Stimulated activated CD8-positive, alpha-beta memory T cell treated with anti-CD3 and anti-CD28 coated beads, Interleukin-15, amount 100 ng/mL, for 48 hours (primary cell): Measurements from ENCODE around the gene PRF1.
"Not testable (repeated sequence)": the region's sequence is repeated elsewhere in the genome, so short reads cannot be mapped to it uniquely, and the experiment has no call there.

Experiments used
- DNase-seq, 2 donors: peaks; one replicate each; pipeline ENCODE4 v3.0.0-alpha.2; 2020; ENCODE audit warnings: low read depth in 2 of 2

PRF1 gene

DNA sequence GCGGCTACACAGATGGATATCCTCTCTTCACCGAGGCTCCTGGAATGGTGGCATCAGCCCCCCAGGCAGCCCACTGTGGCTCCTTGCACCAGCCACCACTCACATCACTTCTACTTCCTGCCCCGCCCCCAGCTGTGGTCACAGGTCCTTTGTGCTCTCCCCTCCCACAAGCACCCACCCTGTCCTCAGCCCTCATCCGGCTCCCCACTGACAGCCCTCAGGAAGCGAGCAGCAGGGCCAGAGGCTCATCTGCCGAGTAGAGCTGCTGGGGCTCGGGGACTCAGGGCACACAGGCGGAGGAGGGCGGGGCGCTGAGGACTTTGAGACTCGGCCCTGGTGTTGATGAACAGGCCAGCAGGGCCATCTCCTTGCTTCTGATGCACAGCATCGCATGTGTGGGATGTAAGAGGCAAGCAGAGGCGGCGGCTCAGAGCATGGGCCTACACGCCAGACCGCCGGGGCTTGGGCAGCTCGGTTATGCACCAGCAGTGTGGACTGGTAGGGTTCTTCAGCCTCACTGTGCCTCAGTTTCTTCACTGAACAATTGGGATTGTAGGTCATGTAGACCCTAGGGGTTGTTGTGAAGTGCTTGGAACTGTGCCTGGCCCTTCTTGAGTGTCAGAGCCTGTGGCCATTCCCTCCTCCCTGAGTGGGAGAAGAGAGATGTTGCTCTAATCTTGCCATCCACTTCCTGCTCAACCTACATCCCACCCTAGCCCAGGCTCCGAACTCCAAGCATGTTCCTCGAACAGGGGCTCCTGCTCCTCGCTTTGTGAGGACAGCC lies at the start of gene PRF1:
TSS of gene PRF1 (minus strand) at position 77 of the 784 bp plus-strand sequence. CDS start 1,839 bp downstream, outside the sequence.
- DNase-seq: peak; percentile 81 to 89

DNA sequence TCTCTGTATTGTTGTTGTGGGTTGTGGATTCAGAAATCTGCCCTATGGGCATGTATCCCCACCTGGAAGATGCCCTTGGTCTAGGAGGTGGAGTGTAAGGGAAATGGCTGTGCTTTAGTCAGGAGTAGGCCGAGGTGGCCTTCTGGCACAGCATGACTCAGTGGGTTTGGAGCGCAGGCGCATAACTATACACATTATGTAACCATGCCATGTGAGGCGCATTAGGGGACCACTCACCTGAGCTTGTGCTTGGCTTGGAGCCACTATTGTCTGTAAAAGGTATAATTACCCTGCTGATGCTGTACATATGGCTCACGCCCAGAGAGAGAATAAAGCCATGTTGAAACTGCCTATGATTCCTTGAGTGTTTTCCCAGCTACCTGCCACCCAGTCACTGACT lies 49.1 kb upstream of the PRF1 start:
- DNase-seq: no peak

DNA sequence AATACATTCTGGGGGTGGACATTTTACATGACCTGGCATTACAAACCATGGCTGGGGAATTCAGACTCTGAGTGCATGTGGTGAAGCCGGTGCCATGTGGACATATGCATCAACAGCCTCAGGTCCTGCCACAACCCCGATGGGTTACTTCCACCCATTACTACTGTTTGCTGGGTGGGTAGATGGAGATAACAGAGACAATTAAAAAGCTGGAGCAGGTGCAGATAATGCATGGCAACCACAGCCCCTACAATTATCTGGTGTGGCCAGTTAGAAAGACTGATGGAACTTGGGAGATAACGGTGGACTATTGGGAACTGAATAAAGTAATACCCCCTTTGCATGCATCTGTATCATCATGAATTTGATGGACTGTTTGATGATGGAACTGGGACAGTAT lies 48.2 kb upstream of the PRF1 start:
- DNase-seq: no peak

DNA sequence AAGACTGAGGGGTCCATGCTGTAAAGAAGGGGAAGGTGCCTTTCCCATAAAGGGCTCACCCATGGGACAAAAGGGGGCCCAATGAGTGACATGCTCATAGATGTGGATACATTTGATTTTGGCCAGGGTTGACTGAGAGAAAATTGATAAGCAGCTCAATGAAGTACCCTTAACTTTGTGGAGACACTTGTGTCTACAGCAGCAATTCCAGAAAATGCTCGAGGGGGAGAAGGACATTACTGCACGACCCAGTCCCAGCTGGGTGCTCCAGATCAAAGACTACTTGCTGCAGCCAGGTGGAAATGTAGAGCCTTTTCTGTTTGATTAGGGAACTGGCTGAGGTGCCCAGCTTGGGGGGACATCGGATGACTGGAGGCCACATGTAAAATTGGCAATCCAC lies 47.6 kb upstream of the PRF1 start:
- DNase-seq: no peak

DNA sequence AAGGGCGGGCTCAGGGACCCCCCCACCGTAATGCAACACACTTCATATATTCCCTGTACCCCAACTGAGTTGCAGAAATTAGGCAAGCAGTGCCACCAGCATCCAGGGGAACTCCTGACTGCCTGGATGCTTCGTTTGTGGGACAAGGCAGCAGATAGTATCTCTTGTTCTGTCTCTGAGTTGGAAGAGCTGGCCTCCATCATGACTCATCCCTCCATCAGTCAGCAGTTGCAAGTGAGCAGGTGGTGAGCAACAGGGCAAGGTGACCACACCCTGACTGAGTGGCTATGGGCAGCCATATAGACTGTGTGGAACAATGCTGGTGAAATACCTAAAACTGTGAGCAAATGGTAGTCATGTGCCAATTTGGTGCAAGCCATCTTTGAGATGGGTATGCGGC lies 47.0 kb upstream of the PRF1 start:
- DNase-seq: no peak

DNA sequence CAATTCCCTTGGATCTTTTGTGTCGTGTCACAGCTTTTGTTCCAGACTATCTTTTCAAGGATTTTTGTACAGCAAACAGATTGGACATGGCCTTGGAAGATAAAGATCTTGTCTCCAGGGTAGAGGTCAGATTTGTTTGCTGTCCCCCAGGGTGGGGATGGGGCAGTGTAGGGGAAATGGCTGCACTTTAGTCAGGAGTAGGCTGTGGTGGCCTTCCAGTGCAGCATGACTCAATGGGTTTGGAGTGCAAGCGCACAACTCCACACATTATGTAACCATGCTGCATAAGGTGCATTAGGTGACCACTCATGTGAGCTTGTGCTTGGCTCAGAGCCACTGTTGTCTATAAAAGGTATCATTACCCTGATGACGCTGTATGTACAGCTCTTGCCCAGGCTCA lies 45.9 kb upstream of the PRF1 start:
- no peak for DNase-seq

DNA sequence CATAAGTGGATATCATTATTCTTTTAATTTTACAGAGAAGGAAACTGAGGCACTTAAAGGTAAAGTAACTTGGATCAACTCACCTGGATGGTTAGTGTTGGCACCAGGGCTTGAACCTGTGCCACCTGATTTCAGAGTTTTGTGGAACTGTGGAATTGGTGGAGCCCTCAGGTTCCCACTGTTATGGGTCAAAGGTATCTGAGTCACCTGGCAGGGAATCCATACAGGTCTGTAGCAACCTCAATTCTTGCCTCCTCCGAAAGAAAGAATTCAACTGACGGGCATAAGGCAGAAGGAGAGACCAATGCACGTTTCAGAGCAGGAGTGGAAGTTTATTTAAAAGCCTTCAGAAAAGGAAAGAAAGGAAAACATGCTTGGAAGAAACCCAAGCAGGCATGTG lies 44.5 kb upstream of the PRF1 start:
- DNase-seq: no peak

DNA sequence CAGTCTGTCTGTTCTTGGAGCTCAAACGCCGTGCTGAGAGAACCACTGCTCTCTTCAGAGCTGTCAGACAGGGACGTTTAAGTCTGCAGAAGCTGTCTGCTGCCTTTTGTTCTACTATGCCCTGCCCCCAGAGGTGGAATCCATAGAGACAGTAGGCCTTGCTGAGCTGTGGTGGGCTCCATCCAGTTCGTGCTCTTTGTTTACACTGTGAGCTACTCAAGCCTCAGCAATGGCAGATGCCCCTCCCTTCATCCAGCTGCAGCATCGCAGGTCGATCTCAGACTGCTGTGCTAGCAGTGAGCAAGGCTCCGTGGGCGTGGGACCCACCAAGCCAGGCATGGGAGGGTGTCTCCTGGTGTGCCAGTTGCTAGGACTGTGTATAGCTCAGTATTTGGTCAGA lies 42.4 kb upstream of the PRF1 start:
- not testable (repeated sequence) for DNase-seq

DNA sequence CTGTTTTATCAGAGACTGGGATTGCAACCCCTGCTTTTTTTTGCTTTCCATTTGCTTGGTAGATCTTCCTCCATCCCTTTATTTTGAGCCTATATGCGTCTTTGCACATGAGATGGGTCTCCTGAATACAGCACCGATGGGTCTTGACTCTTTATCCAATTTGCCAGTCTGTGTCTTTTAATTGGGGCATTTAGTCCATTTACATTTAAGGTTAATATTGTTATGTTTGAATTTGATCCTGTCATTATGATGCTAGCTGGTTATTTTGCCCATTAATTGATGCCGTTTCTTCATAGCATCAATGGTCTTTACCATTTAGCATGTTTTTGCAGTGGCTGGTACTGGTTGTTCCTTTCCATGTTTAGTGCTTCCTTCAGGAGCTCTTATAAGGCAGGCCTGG lies 40.7 kb upstream of the PRF1 start:
- not testable (repeated sequence) for DNase-seq

DNA sequence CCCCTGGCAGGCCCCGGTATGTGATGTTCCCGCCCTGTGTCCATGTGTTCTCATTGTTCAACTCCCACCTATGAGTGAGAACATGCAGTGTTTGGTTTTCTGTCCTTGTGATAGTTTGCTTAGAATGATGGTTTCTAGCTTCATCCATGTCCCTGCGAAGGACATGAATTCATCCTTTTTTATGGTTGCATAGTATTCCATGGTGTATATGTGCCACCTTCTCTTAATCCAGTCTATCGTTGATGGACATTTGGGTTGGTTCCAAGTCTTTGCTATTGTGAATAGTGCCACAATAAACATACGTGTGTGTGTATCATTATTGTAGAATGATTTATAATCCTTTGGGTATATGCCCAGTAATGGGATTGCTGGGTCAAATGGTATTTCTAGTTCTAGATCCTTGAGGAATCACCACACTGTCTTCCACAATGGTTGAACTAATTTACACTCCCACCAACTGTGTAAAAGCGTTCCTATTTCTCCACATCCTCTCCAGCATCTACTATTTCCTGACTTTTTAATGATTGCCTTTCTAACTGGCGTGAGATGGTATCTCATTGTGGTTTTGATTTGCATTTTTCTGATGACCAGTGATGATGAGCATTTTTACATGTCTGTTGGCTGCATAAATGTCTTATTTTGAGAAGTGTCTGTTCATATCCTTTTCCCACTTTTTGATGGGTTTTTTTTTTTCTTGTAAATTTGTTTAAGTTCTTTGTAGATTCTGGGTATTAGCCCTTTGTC lies 37.3 kb upstream of the PRF1 start:
- DNase-seq: not testable (repeated sequence)

DNA sequence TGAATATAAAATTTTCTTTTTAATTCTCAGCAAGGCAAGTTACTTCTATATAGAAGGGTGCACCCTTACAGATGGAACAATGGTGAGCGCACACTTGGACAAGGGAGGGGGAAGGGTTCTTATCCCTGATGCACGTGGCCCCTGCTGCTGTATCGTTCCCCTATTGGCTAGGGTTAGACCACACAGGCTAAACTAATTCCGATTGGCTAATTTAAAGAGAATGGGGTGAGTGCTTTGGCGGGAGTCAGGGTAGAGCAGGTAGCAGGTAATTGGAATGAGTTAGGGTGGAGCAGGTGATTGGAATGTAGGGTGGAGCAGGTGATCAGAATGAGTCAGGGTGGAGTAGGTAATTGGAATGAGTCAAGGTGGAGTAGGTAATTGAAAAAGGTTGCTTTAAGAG lies 32.0 kb upstream of the PRF1 start:
- not testable (repeated sequence) for DNase-seq

DNA sequence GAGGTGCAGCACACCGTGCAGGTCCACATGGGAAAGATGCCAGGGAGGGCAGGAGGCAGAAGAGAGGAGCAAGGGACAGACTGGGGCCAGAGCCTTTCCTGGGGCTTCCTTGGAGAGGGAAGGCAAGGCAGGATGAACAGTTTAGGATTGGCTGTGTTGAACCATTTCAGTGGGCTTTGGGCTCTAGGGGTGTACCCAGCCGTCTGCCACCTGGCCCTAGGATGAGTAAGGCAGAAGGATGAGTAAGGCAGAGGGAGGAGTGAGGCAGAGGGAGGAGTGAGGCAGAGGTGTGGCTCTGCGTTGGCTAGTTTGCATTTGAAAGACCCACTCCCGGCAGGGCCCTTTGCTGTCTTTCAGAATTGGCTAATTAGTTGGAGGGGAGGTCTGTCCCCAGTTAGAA lies 31.5 kb upstream of the PRF1 start:
- DNase-seq: no peak

DNA sequence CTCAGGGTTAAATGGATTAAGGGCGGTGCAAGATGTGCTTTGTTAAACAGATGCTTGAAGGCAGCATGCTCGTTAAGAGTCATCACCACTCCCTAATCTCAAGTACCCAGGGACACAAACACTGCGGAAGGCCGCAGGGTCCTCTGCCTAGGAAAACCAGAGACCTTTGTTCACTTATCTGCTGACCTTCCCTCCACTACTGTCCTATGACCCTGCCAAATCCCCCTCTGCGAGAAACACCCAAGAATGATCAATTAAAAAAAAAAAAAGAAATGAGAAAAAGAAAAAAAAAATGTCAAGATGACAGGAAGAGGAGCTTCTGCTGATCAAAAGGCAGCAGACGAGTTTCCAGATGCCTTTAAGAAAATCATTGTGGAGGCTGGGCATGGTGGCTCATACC lies 29.2 kb upstream of the PRF1 start:
- DNase-seq: not testable (repeated sequence)

DNA sequence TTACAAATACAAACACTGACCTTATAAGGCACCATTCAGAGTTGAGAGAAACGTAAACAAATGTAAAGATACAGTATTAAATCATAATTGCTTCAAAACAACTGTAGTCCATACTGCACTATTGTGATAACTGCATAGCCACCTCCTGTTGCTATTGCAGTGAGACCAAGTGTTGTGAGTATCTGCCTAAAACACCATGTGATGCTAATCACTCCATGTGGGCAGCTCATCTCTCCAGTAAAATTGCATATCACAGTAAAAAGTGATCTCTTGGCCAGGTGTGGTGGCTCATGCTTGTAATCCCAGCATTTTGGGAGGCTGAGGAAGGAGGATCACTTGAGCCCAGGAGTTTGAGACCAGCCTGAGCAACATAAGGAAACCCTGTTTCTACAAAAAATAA lies 26.8 kb upstream of the PRF1 start:
- DNase-seq: no peak

DNA sequence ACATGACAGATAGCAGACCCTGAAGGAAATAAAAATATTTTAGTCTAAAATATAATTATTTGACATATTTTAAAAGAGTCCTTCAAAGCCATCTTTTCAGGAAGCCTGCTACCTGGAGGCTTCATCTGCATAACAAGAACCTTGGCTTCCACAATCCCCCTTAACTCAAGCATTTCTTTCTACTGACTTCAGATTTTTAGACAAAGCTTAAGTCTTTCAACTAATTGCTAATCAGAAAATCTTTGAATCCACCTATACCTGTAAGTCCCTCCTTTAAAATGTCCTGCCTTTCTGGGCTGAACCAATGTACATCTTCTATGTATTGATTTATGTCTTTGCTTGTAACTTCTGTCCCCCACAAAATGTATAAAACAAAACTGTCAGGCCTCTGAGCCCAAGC lies 23.5 kb upstream of the PRF1 start:
- DNase-seq: no peak

DNA sequence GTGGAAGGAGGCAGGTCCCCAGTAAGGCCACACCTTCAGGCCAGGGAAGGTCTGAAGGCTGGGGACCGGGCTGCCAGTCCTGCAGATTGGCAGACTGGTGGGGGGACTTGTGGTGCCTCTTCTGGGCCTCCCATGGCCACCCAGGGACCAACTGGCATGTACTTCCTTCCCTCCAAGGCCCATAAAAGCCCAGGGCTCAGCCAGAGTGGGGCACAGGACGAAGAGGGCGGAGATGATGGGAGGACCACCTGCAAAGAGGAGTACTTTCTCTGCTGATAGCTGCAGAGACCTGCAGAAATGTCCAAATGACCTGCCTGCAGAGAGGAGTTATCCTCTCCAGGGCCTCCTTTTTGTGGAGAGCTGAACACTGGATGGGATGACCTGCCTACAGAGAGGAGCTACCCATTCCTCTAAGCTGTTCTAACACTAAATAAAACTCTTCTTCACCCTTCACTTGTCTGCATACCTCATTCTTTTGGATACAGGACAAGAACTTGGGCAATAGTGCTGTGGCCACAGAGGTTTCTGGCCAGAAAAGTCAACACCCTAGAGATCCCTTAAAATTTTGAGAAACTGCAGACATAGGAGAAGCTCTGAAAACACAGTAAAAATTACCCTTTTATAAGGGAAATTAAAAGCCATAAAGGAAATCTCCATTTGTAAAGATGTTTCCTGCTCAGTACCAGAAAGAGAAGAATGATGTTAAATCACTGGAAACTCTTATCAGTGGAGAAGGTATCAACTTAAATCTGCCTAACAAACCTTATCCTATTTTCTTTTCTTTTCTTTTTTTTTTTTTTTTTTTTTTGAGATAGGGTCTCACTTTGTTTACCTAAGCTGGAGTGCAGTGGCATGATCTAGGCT lies 20.7 kb upstream of the PRF1 start:
- no peak for DNase-seq

DNA sequence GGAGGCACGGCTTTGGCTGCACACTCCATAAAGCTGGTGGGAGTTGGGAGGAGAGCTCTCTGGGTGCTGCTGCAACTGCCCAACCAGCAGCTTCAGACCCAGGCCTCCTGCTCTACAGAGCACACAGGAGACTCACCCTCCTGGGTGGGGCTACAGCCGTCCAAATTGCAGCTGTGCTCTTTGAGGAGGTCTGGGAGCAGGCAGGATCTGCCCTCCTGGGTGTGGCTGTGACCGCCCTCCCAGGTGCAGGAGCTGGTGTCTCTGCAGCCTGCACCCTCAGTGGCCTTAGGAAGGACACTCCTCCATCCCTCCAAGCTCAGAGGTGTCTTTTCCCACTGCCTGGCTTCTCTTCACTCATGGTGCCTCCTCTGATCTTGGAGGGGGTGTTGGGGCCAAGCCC lies 20.0 kb upstream of the PRF1 start:
- no peak for DNase-seq

DNA sequence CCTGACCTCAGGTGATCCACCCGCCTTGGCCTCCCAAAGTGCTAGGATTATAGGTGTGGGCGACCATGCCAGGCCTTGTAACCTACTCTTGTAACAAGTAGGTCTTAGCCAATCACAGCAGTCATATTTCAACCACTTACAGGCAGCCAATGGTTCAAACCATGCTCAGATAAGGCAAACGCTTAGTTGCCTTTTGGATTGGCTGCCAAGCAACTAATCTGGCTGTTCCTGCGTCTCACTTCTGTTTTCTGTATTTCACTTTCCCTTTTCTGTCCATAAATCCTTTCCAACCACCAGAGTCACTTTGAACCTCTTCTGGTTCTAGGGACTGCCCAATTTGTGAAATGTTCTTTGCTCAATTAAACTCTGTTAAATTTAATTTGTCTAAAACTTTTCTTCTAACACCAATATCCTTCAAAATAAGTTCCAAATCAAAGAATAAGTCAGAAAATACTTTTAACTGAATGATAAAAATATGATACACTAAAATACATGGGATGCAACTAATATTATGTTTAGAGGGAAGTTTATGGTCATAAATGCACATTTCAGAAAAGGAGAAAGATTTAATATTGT lies 19.1 kb upstream of the PRF1 start:
- DNase-seq: no peak

DNA sequence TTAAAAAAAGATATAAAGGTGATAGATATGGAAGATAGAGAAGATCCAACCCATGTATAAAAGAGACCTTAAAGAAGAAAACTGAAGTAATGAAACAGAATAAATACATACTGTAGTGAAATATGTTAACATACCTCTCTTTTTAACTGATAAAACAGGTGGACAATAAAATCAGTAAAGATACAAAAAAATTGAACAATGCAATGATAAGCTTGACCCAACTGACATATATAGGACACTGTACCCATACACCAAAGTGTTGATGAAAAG lies 17.4 kb upstream of the PRF1 start:
- DNase-seq: no peak

DNA sequence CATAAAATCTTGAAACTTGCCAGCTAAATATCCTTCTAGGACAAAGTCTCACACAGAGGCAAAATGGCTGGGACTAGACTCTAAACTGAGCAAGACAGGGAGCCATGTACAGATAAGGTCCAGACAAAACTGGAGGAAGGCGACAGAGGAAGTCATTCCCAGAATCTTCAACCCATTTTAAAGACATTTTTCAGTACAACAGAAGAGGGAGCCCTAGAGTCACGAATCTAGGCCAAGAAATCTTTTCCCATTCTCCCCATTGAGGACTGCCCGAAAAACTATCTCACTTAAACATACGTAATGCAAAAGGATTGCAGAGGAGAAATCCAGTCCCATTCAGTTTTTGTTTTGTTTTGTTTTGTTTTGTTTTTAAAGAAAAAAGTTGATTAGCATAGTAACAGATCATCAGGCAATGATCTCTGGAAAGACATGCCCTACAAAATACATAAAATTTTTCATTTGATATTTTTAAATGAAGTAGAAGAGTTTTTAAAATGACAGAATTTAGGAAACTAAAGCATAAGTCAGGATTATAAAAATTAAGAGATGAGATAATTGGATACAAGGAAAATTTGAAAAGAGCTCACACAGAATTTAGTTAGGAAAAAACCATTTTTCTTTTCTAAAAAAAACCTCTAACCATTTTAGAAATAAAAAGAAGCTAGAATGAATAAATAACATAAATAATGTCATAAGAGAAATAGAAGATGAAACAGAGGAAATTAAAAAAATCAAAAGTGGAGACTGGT lies 16.9 kb upstream of the PRF1 start:
- no peak for DNase-seq

DNA sequence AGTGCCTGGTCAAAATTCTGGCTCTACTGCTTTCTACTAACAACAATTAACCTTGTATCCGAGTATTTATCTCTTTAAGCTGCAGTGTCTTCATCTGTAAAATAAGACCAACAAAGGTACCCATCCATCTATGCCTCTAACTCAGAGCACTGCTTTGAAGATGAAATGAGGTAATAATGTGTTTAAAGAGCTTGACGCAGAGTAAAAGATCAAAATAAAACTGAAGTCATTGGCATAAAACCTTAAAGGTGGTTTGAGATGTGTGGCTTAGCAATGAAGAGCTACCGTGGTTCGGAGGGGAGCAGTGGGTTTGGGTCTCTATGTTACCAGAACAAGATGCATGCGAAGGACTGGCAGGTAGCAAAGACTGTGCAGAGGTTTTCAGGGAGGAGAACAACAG lies 16.1 kb upstream of the PRF1 start:
- DNase-seq: no peak
